ENCODE data around the gene CP.

DNA sequence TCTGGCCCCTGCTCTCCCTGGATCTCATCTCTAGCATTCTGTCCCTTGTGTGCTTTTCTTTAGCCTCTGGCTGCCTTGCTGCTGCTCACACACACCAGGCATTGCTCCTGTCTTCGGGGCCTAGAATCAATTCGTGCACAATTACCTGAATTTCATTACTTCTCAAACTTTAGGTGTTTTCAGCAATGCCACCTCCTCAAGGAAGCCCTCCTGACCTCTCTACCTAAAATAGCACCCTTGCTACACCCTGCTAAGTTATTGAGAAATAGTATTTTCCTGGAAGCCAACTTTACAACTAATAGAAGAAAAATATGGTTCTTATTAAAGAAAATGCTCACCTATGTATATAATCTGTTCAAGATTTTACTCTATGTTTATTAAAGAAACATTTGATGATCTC is 40.4 kb downstream of the CP start:
- TF ChIP-seq, protein P1, sequence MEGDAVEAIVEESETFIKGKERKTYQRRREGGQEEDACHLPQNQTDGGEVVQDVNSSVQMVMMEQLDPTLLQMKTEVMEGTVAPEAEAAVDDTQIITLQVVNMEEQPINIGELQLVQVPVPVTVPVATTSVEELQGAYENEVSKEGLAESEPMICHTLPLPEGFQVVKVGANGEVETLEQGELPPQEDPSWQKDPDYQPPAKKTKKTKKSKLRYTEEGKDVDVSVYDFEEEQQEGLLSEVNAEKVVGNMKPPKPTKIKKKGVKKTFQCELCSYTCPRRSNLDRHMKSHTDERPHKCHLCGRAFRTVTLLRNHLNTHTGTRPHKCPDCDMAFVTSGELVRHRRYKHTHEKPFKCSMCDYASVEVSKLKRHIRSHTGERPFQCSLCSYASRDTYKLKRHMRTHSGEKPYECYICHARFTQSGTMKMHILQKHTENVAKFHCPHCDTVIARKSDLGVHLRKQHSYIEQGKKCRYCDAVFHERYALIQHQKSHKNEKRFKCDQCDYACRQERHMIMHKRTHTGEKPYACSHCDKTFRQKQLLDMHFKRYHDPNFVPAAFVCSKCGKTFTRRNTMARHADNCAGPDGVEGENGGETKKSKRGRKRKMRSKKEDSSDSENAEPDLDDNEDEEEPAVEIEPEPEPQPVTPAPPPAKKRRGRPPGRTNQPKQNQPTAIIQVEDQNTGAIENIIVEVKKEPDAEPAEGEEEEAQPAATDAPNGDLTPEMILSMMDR (IDR thresholded peaks at IDR 0.05): no peak
- no peak for TF ChIP-seq POLR2A (IDR thresholded peaks at IDR 0.05)
